ENCODE data around the gene FAM81B.
"Not testable (repeated sequence)": the region's sequence is repeated elsewhere in the genome, so short reads cannot be mapped to it uniquely, and the experiment has no call there.

Gene FAM81B, protein sequence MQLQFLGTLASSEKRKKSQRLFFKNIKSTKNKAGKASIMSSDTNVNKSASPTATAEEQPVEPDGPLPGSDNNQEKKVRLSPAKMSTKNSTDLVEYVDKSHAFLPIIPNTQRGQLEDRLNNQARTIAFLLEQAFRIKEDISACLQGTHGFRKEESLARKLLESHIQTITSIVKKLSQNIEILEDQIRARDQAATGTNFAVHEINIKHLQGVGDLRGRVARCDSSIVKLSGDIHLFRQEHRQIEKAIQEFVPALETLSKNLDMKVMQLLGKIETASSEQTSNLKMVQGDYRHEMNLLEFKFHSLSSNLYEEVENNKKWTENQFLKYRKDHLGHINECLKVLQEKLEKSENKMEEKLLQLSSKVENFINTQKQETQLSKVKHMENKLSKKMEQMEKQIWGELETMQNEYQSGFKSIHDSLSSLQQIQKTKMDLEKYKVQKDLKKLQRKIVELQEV

DNA sequence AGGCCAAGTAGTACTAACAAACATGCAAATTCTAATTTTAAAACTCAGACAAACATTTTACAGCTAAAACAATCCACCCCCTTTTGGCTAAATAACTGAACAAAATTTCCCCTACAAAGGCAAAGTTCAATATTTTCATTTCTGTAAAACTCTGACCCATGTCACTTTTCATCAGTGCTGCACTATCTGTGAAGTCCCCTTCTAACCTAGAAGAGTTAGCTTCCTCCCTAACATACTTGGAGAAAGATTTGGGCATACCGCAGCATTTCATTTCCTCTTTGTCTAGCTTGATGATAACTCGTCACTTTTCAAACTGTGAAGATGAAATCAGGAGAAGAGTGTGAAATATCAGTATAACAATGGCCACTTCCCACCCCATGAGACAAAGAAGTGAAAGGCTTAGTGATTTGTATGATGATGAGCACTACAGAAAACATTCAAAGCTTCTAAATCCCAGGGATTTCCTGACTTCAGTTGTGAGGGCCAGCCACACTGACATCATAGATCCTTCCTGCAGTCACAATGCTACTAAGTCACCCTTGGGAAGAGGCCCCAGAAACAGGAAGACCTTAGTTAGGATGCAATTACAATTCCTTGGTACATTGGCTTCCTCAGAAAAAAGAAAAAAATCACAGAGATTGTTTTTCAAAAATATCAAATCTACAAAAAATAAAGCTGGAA lies at the start of gene FAM81B:
TSS of gene FAM81B (plus strand) at position 555 of the 681 bp plus-strand sequence. CDS start at position 579, 24 bp downstream.
- Mint-ChIP-seq H3K9me3 (peaks cover 7% of the 10 kb centered on the region), H3K27me3 (no peaks in the 10 kb centered on the region), H3K36me3 (ENCODE audit: low read depth) (no peaks in the 10 kb centered on the region), H3K27ac (no peak within 1 kb of the TSS), H3K4me1 (ENCODE audit: low read depth) (no peaks in the 10 kb centered on the region), H3K4me3 (no peak within 1 kb of the TSS)
- intact Hi-C loops (cut with micrococcal nuclease) = no loop called here

DNA sequence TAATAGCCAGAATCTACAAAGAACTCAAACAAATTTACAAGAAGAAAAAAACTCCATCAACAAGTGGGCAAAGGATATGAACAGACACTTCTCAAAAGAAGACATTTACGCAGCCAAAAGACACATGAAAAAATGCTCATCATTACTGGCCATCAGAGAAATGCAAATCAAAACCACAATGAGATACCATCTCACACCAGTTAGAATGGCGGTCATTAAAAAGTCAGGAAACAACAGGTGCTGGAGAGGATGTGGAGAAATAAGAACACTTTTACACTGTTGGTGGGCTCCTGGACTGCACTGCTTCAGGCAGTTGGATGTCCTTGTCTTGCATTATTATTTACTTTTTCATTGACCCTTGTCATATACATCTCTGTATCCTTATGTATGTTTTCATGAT lies 49.7 kb upstream of the FAM81B start:
- H3K36me3 Mint-ChIP-seq (ENCODE audit: low read depth); H3K4me1 Mint-ChIP-seq (ENCODE audit: low read depth); H3K27me3 Mint-ChIP-seq; H3K27ac Mint-ChIP-seq; H3K4me3 Mint-ChIP-seq; intact Hi-C loops (cut with micrococcal nuclease): not testable (repeated sequence)
- H3K9me3 Mint-ChIP-seq = peaks cover 27% of the 10 kb centered on the region

DNA sequence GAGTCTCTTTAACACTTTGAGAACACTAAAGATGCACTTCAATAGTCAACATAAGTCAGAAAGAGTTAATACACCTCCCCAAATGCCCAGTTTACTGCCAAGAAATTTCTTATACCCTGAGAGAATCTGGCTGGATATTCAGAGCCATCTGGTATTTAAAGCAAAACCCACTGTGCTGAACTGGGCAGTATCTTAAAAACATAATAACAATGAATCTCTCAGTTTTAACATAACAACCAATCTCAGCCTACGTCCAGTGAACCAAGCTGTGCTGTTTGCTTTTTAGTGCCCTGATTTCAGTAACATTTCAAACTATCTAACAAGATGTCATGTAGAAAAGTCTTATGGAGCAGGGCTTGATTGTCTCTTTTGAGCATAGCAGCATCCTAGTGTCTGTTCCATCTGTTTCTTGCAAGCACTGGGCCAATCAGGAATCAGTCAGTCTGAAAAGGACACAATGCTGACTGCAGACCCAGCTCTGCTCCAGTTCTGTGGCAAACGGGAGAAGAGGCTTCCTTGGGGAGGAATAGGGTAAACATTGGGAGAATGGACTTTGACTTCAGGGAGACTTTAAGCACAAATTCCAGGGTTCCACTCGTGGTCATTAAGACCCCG lies 43.6 kb upstream of the FAM81B start:
- Mint-ChIP-seq H3K9me3 (peaks cover 17% of the 10 kb centered on the region), H3K36me3 (ENCODE audit: low read depth) (no peaks in the 10 kb centered on the region), H3K27me3 (no peaks in the 10 kb centered on the region), H3K27ac (no peak overlapping the region), H3K4me3 (no peak overlapping the region), H3K4me1 (ENCODE audit: low read depth) (no peaks in the 10 kb centered on the region)
- intact Hi-C loops (cut with micrococcal nuclease) = no loop called here

DNA sequence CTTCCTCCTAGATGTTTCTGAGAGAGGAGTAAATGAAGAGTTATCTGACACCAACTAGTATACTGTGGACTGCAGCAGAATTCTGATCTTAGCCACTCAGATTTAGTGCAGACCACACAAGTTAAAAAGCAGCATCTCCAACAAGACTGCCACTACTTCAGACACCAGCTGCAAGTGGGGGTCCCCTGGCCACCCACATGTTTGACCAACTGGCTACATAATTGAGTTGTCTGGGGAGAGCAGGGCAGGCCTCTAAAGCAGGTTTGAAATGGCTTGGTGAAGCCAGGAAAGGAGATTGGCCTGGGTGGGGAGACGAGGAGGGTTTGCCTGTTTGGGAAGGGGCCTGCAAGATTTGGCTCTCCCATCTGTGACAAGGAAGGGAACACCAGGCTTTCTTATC lies 40.5 kb upstream of the FAM81B start:
- H3K27me3 Mint-ChIP-seq = no peaks in the 10 kb centered on the region
- peaks cover 9% of the 10 kb centered on the region for H3K9me3 Mint-ChIP-seq
- intact Hi-C loops (cut with micrococcal nuclease) = no loop called here
- no peaks in the 10 kb centered on the region for H3K4me1 Mint-ChIP-seq (ENCODE audit: low read depth)
- no peaks in the 10 kb centered on the region for H3K36me3 Mint-ChIP-seq (ENCODE audit: low read depth)
- no peak overlapping the region for H3K4me3 Mint-ChIP-seq
- H3K27ac Mint-ChIP-seq = no peak overlapping the region

DNA sequence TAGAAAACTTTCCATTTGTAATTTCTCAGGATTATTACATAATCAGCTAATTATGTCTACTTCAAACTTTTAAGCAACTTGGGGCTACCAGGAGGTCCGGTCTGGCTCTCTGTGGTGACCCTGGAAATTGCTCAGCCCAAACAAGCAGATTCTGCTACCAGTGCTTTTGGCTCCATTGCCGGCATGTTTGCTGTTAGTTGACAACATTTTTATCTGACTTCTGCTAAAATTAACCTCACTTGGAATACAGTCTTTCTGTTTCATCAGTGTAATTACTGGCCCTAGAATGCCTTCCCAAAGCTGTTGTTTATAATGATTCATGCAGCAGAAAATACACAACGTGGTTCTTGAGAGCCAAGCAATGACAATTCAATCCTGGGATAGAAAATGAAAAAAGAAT lies 38.5 kb upstream of the FAM81B start:
- intact Hi-C loops (cut with micrococcal nuclease) = no loop called here
- no peak overlapping the region for H3K27ac Mint-ChIP-seq
- H3K9me3 Mint-ChIP-seq = peaks cover 9% of the 10 kb centered on the region
- no peaks in the 10 kb centered on the region for H3K27me3 Mint-ChIP-seq
- H3K4me1 Mint-ChIP-seq (ENCODE audit: low read depth) = no peaks in the 10 kb centered on the region
- no peak overlapping the region for H3K4me3 Mint-ChIP-seq
- H3K36me3 Mint-ChIP-seq (ENCODE audit: low read depth) = no peaks in the 10 kb centered on the region

DNA sequence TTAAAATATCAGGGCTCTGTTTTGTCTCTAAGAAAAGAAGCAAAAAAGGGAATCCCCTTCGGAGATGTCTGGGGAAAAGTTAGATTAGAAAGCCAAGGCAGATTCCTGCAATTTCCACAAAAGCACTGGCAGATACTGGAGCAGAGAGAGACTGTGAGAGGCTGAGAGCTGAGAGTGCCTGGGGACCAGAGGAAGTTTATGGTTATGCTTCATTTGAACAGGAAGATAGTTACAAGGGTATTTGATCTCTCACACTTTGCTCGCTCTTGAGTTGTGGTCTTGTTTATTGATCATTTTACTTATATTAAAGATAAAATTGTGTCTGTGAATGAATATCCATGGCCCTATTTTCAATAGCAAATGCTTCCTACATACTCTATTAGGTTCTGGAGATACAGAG lies 32.8 kb upstream of the FAM81B start:
- Mint-ChIP-seq H3K27me3 (no peaks in the 10 kb centered on the region), H3K27ac (no peak overlapping the region), H3K4me1 (ENCODE audit: low read depth) (no peaks in the 10 kb centered on the region)

DNA sequence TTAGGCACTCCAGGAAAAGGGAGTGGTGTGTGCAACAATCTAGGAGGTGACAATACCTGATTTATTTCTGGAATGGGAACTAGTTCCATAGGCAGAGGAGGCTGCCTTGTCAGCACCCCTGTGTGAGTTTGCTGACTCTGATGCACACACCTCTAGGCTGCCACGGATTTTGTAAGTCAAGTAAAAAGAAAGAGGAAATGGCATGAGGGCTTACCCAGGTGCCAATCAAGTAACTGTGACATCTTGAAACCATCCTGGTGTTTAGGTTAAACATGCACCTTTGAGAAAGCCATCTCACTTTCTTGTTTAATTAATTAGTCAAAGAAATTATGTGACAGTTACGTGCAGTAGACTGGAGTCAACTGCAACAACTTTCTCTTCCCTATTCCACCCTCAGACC lies 32.3 kb upstream of the FAM81B start:
- Mint-ChIP-seq H3K4me1 (ENCODE audit: low read depth) (no peaks in the 10 kb centered on the region), H3K27ac (no peak overlapping the region), H3K27me3 (no peaks in the 10 kb centered on the region), H3K4me3 (no peak overlapping the region), H3K36me3 (ENCODE audit: low read depth) (no peaks in the 10 kb centered on the region), H3K9me3 (peaks cover 14% of the 10 kb centered on the region)
- intact Hi-C loops (cut with micrococcal nuclease) = no loop called here

More for the DNA sequence above, 32.8 kb upstream of the FAM81B start:
- Mint-ChIP-seq H3K4me3 (no peak overlapping the region), H3K36me3 (ENCODE audit: low read depth) (no peaks in the 10 kb centered on the region), H3K9me3 (peaks cover 9% of the 10 kb centered on the region)
- intact Hi-C loops (cut with micrococcal nuclease) = no loop called here

DNA sequence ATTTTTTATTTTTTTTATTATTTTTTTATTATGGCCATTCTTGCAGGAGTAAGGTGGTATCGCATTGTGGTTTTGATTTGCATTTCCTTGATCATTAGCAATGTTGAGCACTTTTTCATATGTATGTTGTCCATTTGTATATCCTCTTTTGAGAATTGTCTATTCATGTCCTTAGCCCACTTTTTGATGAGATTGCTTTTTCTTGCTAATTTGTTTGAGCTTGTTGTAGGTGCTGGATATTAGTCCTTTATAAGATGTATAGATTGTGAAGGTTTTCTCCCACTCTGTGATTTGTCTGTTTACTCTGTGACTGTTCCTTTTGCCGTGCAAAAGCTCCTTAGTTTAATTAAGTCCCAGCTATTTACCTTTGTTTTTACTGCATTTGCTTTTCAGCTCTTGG lies 30.5 kb upstream of the FAM81B start:
- intact Hi-C loops (cut with micrococcal nuclease); H3K27me3 Mint-ChIP-seq: not testable (repeated sequence)

DNA sequence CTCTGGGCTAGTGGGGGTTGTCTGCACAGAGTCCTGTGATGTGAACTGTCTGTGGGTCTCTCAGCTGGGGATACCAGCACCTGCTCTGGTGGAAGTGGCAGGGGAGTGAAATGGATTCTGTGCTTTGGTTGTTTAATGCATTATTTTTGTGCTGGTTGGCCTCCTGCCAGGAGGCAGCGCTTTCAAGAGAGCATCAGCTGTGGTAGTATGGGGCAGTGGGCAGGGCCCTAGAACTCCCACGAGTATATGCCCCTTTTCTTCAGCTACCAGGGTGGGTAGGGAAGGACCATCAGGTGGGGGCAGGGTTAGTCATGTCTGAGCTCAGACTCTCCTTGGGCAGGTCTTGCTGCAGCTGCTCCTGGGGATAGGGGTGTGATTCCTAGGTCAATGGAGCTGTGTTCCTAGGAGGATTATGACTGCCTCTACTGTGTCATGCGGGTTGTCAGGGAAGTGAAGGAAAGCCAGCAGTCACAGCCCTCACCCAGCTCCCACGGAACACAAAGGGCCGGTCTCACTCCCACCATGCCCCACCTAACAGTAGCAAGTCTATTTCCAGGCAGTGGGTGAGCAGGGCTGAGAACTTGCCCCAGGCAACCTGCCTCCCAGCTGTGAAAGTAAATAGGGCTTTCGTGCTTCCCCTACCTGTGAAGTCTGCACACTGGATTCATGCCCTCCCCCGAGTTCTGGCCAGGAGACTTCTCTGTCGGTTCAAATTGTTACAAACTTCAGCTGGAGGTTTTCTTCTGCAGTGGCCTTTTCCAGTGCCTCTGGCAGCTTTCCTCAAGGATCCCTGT lies 25.7 kb upstream of the FAM81B start:
- Mint-ChIP-seq H3K27ac (no peak overlapping the region), H3K9me3 (peaks cover 31% of the 10 kb centered on the region), H3K4me1 (ENCODE audit: low read depth) (peaks cover 8% of the 10 kb centered on the region), H3K4me3 (no peak overlapping the region), H3K36me3 (ENCODE audit: low read depth) (no peaks in the 10 kb centered on the region), H3K27me3 (no peaks in the 10 kb centered on the region)
- intact Hi-C loops (cut with micrococcal nuclease) = no loop called here

More for the DNA sequence above, 30.5 kb upstream of the FAM81B start:
- H3K36me3 Mint-ChIP-seq (ENCODE audit: low read depth); H3K27ac Mint-ChIP-seq; H3K4me3 Mint-ChIP-seq; H3K4me1 Mint-ChIP-seq (ENCODE audit: low read depth): not testable (repeated sequence)
- H3K9me3 Mint-ChIP-seq = peaks cover 31% of the 10 kb centered on the region

DNA sequence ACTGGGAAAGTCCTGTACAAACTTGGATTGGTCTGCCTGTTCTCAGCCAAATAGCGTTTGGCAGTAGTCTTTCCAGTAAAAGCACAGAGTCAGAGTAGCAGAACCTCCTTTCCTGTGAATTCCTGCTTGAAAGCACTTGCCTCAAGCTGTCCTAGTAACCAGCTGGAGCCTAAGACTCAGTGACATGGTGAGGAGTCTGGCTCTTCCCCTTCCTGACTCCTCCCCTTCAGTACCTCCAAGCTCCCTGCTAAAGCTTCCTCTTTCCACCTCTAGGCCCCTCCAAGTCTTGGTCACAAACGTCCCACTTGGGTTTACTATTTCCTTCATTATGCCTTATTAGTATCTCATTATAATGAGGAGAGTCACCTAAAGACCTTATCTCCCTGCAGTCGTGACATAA lies 21.4 kb upstream of the FAM81B start:
- Mint-ChIP-seq H3K9me3 (peaks cover 17% of the 10 kb centered on the region), H3K36me3 (ENCODE audit: low read depth) (no peaks in the 10 kb centered on the region), H3K4me3 (no peak overlapping the region), H3K27me3 (no peaks in the 10 kb centered on the region), H3K4me1 (ENCODE audit: low read depth) (peaks cover 8% of the 10 kb centered on the region), H3K27ac (no peak overlapping the region)
- intact Hi-C loops (cut with micrococcal nuclease) = no loop called here

DNA sequence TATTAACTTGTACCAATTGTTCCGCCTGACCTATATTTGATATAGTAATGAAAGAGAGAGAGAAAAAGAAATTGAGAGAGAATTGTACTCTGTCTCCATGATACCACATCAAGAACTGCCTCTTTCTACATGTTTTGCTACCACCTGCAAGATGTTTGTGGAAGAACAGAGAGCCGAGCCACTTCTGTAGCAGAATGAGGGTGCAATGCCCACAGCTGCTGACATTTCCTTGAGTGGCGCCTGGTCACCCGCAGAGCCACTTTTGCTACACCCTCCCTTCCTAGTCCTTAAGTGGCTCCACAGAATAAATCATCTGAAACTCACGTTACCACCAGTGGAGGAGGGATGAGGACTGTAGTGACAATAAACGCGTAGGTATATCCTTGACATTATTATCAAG lies 17.1 kb upstream of the FAM81B start:
- no peak overlapping the region for H3K27ac Mint-ChIP-seq
- intact Hi-C loops (cut with micrococcal nuclease) = no loop called here
- H3K9me3 Mint-ChIP-seq = peaks cover 9% of the 10 kb centered on the region
- peaks cover 8% of the 10 kb centered on the region for H3K4me1 Mint-ChIP-seq (ENCODE audit: low read depth)
- no peaks in the 10 kb centered on the region for H3K27me3 Mint-ChIP-seq
- no peak overlapping the region for H3K4me3 Mint-ChIP-seq
- no peaks in the 10 kb centered on the region for H3K36me3 Mint-ChIP-seq (ENCODE audit: low read depth)

DNA sequence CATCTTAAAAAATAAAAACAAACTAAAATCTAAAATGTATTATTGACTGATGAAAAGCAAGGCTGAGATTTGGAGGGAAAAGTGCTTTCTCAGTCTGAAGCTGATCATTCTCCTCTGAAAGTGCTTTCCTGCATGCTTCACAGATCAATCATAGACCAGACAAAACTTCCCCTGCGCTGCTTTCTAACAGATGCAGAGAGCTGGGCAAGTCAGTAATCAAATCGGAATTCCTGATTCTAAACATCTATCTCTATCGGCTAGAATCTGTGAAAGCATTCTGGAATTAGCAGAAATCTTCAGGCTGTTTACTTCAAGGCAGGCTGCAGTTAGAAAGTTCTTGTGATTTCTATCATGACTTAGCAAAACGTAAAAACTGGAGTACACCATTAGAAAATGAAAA lies 15.6 kb upstream of the FAM81B start:
- Mint-ChIP-seq H3K27ac (no peak overlapping the region), H3K27me3 (no peaks in the 10 kb centered on the region), H3K36me3 (ENCODE audit: low read depth) (no peaks in the 10 kb centered on the region), H3K9me3 (peaks cover 19% of the 10 kb centered on the region), H3K4me3 (no peak overlapping the region), H3K4me1 (ENCODE audit: low read depth) (no peaks in the 10 kb centered on the region)
- intact Hi-C loops (cut with micrococcal nuclease) = no loop called here

DNA sequence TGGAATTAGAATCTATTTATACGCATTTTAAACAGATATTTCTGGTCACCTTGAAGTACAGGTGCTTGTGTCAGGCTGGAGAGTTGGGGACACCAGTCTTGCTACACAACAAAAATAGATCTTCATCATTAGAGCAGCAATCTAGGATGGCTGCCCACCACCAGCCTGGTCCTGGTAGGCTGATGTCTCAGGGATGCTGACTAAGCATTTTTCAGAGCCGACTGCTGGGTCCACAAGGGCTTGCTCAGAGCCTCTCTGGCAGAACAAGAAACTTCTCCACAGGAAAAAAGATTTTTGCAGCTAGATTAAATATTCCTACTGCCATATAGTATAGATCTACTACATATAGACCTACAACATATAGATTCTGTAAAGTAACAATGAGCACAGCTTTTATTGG lies 12.0 kb upstream of the FAM81B start:
- Mint-ChIP-seq H3K9me3 (peaks cover 31% of the 10 kb centered on the region), H3K4me1 (ENCODE audit: low read depth) (no peaks in the 10 kb centered on the region), H3K4me3 (no peak overlapping the region), H3K27ac (no peak overlapping the region), H3K27me3 (no peaks in the 10 kb centered on the region), H3K36me3 (ENCODE audit: low read depth) (no peaks in the 10 kb centered on the region)
- intact Hi-C loops (cut with micrococcal nuclease) = no loop called here
